ENCODE results near the gene NR4A1. TPM values are rescaled to one million over a fixed set of nuclear protein-coding genes. Genes with fewer than 3 reads are reported as not detected.

Gene NR4A1
- total RNA-seq, 6 donors from 2014 or later, result 88.3 to 202 (median 156) TPM

GRCh38 chr12:52061470-52062166 is 10.4 kb downstream of the NR4A1 start:
- DNase-seq, result peak in 1 of 2 donors; percentile 85

GRCh38 chr12:52062167-52063081 is 11.2 kb downstream of the NR4A1 start:
- Histone ChIP-seq H3K27ac (peak overlapping the region in 3 of 4 donors; percentile 21 to 53 (median 38)), H3K4me3 (no peak overlapping the region), H3K27me3 (no peaks in the 10 kb centered on the region), H3K4me1 (peaks cover 0 to 8% (median 3%) of the 10 kb centered on the region in 4 donors), H3K36me3 (peaks cover 3 to 26% (median 17%) of the 10 kb centered on the region in 4 donors), H3K9me3 (no peaks in the 10 kb centered on the region)
- ATAC-seq (ENCODE audit: low FRiP score in 2 of 2) (peak in 1 of 2 donors; percentile 0), DNase-seq (peak in 1 of 2 donors; percentile 49)
- TF ChIP-seq CTCF (IDR thresholded peaks at IDR 0.05), result no peak
- TF ChIP-seq EP300 (IDR thresholded peaks at IDR 0.05), result no peak
- TF ChIP-seq POLR2AphosphoS5 (IDR thresholded peaks at IDR 0.05), result no peak
- TF ChIP-seq POLR2A (IDR thresholded peaks at IDR 0.05), result no peak
- WGBS, 2 donors, result 85% methylated on average over 3 of the region's 6 CpGs; no CpG with 5 or more reads in 1 of the 2 donors

More at GRCh38 chr12:52061470-52062166, 10.4 kb downstream of the NR4A1 start:
- no peak overlapping the region for H3K4me3 ChIP-seq
- TF ChIP-seq POLR2AphosphoS5 (IDR thresholded peaks at IDR 0.05) (no peak), POLR2A (IDR thresholded peaks at IDR 0.05) (no peak), EP300 (IDR thresholded peaks at IDR 0.05) (no peak), CTCF (IDR thresholded peaks at IDR 0.05) (no peak)
- H3K4me1 ChIP-seq, result peaks cover 0 to 8% (median 3%) of the 10 kb centered on the region in 4 donors
- WGBS, 2 donors, result 74 to 83% methylated on average over 9 to 12 of the region's 12 CpGs
- ATAC-seq (ENCODE audit: low FRiP score in 2 of 2), result no peak
- H3K27ac ChIP-seq, result no peak overlapping the region
- peaks cover 6 to 34% (median 25%) of the 10 kb centered on the region in 4 donors for H3K36me3 ChIP-seq
- no peaks in the 10 kb centered on the region for H3K9me3 ChIP-seq
- no peaks in the 10 kb centered on the region for H3K27me3 ChIP-seq

GRCh38 chr12:52063082-52063924 is 12.1 kb downstream of the NR4A1 start:
- no peak for TF ChIP-seq EP300 (IDR thresholded peaks at IDR 0.05)
- TF ChIP-seq POLR2AphosphoS5 (IDR thresholded peaks at IDR 0.05), result no peak
- no peak for TF ChIP-seq POLR2A (IDR thresholded peaks at IDR 0.05)
- no peak for TF ChIP-seq CTCF (IDR thresholded peaks at IDR 0.05)
- WGBS, 2 donors, result 79 to 86% methylated on average over 15 to 19 of the region's 20 CpGs
- H3K4me1 ChIP-seq, result peaks cover 0 to 7% (median 3%) of the 10 kb centered on the region in 4 donors
- peaks cover 2 to 18% (median 13%) of the 10 kb centered on the region in 4 donors for H3K36me3 ChIP-seq
- no peaks in the 10 kb centered on the region for H3K27me3 ChIP-seq
- ATAC-seq (ENCODE audit: low FRiP score in 2 of 2), result no peak
- DNase-seq, result peak in 1 of 2 donors; percentile 82
- peak overlapping the region in 3 of 4 donors; percentile 38 to 53 (median 44) for H3K27ac ChIP-seq
- H3K9me3 ChIP-seq, result no peaks in the 10 kb centered on the region
- no peak overlapping the region for H3K4me3 ChIP-seq

- peak in 1 of 2 donors; percentile 3 for ATAC-seq (ENCODE audit: low FRiP score in 2 of 2)
- peak in 1 of 2 donors; percentile 79 for DNase-seq
- Histone ChIP-seq H3K4me3 (no peak overlapping the region), H3K9me3 (no peaks in the 10 kb centered on the region), H3K4me1 (peaks cover 3% of the 10 kb centered on the region in 4 donors), H3K36me3 (peaks cover 0 to 9% (median 5%) of the 10 kb centered on the region in 4 donors), H3K27me3 (no peaks in the 10 kb centered on the region), H3K27ac (peak overlapping the region in 1 of 4 donors; percentile 44)
- WGBS, 2 donors, result 75 to 84% methylated on average over 6 to 12 of the region's 12 CpGs
- TF ChIP-seq POLR2AphosphoS5 (IDR thresholded peaks at IDR 0.05), result no peak
- no peak for TF ChIP-seq POLR2A (IDR thresholded peaks at IDR 0.05)
- TF ChIP-seq CTCF (IDR thresholded peaks at IDR 0.05), result no peak
- no peak for TF ChIP-seq EP300 (IDR thresholded peaks at IDR 0.05)
Measured at GRCh38 chr12:52063981-52064649, 12.9 kb downstream of the NR4A1 start.

All from upper lobe of left lung (tissue), 6 donors.